Glomerular endothelial cell (primary cell): Measurements from ENCODE around the gene CD36. TPM values are rescaled to one million over a fixed set of nuclear protein-coding genes. Genes with fewer than 3 reads are reported as not detected.
A peak's percentile ranks its signal among the peaks of the same experiment; 100 is the strongest.

ENCODE experiments used
- DNase-seq: peaks from one replicate; pipeline ENCODE4 v3.0.0-alpha.2; 2011; ENCODE audit warnings: low read depth, low spot score; ENCODE audit errors: extremely low read depth
- total RNA-seq: library from RNA; depleted of rRNA; stranded (reverse); fragments of >200 nt; gene quantifications from 2 replicates; pipeline ENCODE4 v1.2.3, GENCODE V29; 2015

Gene CD36
- 1.9 and 3.5 TPM in 2 replicates for total RNA-seq

DNA sequence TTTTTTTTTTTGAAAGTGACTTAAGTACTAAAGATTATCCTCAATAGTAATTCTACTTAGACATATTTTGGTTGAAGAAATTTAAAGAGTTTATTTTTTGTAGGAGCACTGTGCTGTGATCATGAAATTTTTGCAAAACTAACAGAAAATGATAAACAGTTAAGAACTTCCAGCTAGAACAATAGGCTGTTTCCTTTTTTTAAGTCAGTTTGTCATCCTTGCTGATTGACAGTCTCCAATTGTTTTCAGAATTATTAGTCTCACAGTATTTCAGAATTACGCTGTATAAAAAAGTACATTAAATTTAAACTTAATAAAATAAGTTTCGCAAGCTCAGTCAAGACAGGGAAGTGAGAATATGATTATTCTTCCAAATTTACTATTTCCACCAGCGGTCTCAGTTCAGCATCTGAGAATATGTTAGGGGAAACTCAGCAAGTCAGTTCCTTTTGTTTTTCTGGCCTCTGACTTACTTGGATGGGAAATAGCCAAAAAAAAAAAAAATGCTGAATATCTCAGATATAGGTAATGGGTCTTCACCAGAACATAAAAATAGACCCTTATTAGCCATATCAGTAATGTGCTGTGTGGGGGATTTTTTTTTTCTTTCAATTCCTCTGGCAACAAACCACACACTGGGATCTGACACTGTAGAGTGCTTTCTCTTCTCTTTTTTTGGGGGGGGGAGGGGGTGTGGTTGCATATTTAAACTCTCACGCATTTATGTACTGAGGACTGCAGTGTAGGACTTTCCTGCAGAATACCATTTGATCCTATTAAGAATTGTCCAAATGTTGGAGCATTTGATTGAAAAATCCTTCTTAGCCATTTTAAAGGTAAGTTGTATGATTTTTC is at the start of gene CD36:
Gene CD36, plus strand, starts transcription at position 732 of the 855 bp plus-strand sequence. CDS start 8,099 bp downstream, outside the sequence.
- no peak for DNase-seq

DNA sequence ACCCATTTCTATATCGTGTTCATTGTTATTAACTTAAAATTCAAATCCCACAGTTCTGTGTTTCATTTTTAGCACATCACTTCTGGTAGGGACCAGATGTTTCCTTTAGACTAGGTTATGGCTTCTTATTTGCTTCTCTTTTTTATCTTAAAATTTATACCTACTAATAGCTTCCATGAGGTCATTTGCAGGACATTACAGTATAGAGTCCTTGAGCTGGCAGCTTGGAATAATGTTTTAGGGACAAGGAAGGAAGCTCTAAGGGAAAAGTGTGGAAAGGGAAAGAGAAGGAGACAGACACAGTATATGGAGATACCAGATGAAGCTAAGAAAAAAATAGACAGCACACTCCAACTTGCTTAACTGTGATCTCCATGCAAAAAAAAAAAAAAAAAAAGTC is 48.8 kb upstream of the CD36 start:
- DNase-seq = peak; percentile 20

DNA sequence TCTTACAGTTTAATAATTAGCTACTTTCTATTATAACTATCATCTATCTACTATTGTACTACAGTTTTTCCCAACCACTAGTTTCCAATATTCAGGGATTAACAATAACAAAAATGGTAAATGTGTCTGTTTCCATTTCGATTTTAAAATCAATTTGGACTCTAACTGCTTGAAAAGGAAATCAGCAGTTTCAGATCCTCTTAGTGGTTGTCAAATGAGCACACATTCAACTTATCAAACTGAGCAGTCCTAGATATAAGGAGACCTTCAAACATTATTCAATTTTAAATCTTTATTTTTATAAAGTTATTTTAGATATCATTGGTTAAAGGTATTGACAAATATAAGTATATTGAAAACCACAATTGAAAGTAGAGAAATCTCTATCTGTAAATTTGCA is 46.8 kb upstream of the CD36 start:
- no peak for DNase-seq

DNA sequence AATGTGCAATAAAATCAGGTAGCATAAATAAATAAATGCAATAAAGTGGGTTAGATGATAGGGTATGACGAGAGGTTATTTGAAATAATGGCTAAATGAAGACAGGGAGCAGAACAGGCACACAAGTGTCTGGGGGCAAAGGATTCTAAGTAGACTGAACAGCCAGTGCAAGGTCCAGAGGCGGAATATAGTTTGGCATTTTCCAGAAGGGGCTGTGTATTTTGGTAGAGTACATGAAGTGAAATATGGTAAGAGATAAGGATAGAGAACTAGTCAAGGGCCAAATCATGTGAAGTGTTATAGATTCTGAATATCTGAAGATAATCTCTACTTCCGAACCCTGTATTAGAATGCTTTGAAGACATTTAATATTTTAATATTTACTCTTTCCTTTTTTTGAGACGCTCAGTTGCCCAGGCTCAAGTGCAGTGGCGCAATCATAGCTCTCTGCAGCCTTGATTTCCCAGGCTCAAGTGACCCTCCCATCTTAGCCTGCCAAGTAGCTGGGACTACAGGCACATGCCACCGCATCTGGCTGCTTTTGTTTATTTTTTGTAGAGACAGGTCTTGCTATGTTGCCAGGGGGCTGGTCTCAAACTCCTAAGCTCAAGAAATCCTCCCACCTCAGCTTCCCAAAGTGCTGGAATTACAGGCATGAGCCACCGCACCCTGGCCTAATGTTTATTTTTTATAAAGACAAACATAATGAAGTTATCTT is 44.4 kb upstream of the CD36 start:
- no peak for DNase-seq

DNA sequence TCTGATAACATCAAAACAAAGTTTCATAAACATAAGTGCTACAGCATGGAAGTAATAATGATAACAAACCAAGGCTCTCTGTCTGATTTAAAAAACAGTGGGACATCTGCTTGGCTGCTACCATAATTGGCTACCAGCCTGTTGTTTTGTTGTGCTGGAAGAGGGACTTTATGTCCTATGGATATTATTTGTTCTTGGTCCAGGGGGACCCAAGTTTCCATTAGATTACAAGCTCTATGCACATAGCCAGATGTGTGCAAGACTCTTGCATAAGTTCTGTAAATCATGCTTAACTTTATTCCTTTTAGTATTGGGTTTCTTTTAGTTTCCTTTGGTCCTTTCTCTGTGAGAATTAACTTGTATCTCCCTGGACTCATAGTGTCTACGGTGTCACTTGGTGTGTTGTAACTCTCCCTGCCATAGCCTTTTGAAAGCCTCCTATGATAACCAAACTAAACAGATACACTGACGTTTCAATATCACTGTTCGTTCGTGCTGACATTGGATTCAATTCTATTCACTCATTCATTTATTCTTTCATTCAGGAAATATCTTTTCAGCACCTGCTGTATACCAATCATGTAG is 41.4 kb upstream of the CD36 start:
- DNase-seq = no peak

DNA sequence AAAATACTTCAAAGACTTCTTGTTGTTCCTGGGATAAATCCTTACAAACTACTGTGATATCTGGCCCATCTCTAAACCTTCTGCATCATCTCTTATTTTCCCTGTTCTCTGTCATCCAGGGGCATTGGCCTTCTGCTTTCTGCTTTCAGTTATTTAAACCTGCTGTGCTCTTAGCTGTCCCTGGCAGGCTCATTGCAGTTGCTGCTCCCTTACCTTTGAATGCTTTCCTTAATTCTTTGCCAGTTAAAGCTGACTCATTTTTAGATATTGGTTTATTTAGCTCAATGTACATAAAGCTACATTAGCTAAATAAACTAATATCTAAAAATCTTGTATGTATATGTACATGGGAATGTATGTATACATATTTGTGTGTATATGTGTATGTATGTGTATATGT is 40.6 kb upstream of the CD36 start:
- no peak for DNase-seq

DNA sequence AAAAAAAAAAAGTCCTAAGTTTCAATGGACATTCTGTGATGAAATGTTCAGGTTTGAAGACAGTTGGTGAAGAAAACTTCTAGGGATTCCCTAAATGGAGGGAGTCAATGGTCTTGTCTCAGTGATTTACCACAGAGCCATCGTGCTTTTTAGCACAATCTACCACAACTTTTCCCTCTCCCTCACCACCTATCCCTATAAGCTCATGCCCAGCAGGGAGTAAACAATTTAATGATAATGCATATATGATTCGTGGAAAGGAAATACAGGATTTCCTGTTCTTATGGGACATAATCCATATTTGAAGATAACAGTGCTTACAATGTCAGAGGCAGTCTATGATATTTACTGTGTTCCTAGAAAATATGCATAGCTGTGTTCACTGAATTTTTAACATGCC is 38.4 kb upstream of the CD36 start:
- DNase-seq = no peak

DNA sequence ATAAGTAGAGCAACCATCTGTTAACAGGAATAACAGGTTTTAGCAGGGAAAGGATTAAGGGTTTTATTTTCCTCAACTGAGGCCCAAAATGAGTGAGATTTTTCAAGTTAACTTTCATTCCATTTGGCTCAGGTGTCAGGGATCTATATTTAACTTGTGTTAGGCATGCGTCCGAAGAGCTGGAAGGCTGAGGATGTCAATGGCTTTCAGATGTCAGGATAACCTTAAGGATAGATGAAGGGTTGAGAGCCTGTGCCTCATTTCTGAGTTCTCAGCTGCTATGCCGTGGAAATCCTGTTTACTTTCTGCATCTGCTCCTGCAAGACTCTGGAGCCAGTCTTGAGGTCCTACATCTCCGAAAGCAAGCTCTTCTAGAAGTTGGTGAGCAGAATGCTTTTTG is 36.4 kb upstream of the CD36 start:
- no peak for DNase-seq

DNA sequence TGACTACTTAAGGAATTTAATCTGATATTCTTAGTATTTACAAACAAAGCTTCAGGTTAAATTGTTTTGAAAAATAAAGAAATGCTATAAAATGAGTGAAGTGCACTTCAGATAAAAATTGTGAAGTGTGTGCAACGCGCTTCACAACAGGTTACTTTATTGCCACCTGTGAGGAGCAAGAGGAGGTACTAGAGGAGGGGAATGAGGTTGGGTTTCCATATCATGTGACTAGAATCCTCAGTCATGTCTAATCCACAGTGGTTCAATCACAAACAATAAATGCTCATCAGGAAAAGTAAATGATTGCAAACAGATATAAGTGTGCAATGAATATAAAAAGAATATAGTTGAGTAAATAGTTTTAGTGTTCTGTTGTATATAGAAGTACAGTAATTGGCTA is 34.5 kb upstream of the CD36 start:
- no peak for DNase-seq

DNA sequence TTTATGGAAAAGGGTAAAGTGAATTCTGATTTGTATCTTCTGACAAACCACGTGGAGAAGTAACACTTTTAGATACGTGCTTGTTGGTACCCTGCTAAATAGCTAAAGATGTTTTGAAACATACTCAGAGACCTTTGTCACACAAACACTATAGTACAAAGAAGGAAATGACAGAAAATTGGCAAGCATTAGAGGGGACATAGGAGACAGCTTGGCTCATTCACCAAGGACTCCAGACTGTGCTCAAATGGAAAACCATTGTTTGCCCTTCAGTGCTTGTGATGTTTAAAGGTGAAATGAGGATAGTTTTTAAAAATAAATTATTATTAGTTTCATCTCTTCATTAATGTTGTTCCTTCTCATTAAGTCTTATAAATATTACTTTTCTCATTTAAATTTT is 34.0 kb upstream of the CD36 start:
- no peak for DNase-seq

DNA sequence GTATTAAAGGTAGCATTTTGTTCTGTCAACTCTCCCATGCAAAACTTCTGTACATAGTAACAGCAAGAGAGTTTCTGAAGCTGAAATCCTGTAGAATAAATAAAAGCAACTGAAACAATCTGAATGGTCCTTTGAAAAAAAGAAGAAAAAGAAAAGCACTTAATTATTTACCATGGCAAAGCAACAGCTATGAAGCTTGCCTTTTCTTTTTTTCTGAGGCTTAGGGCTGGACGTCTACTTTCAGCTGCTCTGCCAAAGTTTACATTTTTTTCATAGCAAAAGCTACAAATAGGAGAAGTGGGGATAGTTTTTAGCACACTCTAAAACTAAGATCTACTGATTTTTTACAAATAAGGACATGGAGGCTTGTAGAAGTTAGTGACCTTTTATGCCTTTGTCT is 31.3 kb upstream of the CD36 start:
- no peak for DNase-seq

DNA sequence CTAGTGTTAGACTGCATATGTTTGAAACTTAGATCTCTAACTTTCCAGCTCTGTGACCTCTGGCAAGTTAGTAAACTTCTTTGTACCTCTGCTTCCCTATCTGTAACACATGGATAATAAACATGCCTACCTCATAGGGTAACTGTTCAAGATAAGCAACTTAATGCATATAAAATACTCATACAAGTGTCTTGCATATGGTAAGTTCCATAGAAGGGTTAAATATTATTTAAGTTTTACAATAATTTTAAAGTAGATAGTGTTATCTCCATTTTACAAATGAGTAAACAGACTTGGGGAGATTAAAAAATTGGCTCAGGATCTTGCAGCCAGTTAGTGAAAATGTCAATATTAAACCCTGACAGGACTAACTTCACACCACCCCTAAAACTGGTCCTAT is 30.1 kb upstream of the CD36 start:
- DNase-seq = no peak

DNA sequence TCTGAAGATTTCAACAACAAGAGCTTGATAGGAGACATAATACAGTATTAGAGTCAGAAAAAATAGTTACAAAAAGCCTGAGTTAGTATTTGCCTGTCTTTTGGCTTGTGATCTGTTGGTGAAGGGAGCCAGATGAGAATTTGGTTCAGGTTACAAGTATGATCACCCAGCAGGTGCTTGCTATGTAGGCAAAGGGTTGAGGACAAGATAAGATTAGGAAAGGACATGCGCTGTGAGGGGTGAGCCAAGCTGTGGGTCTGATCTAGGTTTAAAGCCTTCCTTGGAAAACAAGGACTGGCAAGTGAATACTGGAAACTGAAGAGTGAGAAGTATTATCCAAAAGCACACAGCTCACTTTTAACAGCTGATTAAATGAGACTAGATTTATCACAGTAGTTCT is 28.7 kb upstream of the CD36 start:
- DNase-seq = no peak

DNA sequence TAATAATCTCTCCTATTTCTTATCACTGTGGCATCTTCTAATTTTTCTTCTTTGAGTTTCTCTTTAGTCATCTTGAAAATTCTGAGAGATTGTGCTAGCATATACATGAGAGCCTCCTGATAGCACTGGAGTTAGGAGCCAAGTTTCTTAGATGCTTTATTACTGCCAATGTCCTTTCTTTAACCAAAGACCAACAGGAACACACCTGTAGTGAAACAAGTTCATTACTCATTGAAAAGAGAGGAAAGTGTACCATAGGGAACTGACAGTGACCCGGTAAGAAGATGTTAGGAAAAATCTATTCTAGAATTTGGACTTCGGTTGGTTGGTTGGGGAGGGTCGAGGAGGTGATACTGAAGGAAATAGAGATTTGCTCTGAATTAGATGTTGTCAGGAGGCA is 27.1 kb upstream of the CD36 start:
- no peak for DNase-seq

DNA sequence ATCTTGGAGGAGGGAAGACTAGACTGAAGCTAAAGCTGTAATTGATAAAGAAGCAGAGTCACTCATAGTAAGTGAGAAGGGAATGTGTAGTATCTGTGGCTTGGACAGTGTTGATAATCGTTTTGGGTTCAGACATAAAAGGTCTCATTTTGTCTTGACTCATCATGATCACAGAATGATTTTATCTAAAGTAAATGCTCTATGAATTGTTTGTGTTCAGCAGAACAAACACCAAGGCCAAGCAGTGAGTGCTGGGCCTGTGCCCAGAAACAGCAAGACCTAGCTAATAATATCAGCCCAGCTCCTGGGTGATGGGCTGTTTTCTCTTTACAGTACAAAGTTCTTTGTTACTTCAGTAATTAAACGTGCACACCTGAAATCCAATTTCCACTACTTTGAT is 26.7 kb upstream of the CD36 start:
- no peak for DNase-seq

DNA sequence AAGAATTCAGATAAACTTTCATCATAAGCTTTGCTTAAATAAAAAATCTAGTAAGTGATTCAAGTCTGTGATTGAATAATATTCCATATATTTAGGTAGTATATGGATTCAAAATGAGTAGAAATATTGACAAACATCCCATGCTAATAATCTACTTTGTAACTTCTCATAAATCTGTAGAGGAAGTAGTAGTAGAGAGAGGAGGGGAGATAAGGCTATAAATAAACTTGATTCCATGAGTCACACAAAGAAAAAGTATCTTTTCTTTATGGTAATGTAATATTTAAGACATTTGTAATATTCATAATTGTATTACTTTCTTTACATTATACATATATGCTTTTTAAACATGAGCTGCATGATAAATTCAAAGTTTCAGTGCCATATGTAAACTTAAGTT is 25.6 kb upstream of the CD36 start:
- no peak for DNase-seq

DNA sequence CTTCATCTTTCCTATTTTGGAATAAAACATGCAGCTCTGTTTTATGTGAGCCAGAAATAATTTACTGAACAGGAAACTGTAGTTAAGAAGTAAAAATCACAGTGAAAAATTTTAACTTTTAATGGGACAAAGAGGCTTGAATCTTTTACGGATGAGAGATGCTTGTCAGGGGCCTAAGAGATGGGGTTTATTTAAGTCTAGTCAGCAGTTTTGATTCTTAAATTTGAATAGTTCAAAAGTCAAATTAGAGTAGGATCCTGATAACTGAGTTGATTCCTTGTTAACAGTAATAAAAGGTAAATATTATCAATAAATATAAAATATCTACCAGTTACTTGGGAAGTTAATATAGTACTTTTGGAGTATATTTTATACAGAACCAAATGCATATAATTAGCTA is 24.9 kb upstream of the CD36 start:
- DNase-seq = no peak

DNA sequence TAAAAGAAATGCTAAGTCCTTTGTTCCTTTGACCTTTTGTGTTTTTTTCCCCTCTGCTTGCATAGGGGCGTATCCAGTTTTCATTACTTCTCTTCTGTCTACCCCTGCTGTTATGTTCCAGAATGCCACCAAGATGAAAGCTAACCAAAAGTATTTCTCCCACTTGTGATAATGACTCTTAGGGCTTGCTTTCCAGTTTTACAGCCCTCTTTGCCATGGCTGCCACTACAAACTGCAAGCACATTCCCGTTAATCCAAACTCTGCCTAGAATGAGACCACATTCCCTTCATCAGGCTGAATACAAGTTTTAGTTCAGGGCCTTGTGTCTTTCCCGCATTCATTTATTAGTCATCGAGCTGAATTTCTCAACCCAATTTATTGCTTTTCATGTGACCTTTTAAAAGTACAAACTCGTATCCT is 23.6 kb upstream of the CD36 start:
- DNase-seq = no peak

DNA sequence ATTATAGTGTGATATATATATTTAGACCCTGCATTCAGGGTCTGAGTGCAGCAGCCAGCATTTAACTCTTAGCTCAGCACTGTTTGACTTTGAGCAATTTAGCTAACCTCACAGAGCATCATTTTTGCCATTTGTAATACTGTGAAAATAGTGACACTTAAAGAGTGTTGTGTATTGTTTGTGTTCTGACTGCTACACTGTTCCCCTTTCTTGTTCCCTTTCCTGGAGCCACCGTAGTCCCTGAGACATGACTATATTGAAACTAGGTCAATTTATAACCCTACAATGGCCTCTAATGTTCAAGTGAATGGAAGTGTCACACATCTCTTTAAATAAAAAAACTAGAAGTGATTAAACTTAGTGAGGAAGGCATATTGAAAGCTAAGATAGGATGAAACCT is 20.3 kb upstream of the CD36 start:
- no peak for DNase-seq

DNA sequence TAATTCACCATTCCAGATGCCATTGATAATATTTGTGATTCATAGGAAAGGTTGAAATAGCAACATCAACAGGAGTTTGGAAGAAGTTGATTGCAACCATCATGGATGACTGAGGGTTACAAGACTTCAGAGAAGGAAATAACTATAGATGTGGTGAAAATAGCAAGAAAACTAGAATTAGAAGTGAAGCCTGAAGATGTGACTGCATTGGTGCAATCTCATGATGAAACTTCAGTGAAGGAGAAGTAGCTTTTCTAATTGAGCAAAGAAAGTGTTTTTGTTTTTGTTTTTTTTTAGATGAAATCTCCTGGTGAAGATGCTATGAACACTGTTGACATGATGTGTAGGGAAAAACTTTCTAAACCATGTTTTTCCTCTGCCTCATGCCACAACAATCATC is 18.7 kb upstream of the CD36 start:
- no peak for DNase-seq

DNA sequence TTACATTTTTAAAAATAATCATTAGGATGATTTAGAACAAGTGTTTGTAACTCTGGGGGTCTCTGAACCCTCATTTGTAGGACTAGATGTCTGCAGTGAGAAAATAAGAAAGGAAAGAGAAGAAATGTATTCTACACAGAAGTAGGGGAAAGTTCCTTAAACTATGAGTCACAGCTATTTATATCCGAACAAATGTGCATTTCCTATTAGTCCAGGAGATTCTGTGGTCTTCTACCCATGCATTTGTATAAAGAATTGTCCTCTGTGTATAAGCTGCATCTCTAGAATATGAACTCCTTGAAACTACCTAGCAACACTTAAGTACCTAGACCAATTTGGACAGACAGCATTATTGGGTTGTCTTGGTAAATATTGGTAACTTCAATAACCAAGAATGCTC is 15.9 kb upstream of the CD36 start:
- no peak for DNase-seq
